GM21447 (cell line): ENCODE data around the gene SCGB1D4.
"Not testable (repeated sequence)": the region's sequence is repeated elsewhere in the genome, so short reads cannot be mapped to it uniquely, and the experiment has no call there.

Experiments used
- ATAC-seq: cut with Tn5 transposase; IDR thresholded peaks from one replicate; pipeline ENCODE4 v1.9.1; 2021; ENCODE audit not compliant: unreplicated experiment

SCGB1D4 gene, protein sequence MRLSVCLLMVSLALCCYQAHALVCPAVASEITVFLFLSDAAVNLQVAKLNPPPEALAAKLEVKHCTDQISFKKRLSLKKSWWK

DNA sequence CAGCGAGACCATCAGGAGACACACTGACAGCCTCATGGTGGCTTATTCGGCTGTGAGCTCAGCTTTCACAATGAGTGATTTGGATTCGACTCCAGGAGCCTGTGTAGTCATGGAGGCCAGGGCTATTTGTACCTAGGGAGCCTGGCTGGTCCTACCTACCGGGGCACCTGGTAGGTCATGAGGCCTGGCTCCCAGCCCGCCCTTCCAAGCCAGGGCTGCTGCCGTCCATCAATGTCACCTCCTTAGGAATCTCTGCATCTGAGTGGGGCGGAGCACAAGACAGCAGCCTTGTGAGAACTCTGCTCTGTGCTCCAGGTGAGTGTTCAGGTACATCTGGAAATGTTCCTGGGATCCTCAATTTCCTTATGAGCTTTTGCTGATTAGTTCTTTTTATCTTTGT is at the start of gene SCGB1D4:
Gene SCGB1D4 (minus strand): TSS at position 101 of the 400 bp plus-strand sequence. CDS start 65 bp downstream, at position 36.
- ATAC-seq = no peak

DNA sequence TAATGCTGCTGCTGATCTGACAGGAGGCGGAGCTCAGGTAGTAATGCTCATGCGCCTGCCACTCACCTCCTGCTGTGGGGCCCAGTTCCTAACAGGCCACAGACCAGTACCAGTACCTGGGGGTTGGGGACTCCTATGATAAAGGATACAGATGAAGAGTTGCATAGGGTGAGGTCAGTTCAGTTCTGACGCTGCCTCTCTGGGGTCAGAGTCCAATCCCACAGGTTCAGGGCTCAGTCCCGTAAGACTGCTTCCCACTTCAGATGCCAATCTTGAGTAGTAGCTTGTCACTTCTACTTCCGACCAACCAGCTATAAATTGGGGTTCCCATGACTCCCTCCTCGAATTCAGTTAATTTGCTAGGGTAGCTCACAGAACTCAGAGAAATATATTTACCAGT is 47.0 kb upstream of the SCGB1D4 start:
- ATAC-seq = no peak

DNA sequence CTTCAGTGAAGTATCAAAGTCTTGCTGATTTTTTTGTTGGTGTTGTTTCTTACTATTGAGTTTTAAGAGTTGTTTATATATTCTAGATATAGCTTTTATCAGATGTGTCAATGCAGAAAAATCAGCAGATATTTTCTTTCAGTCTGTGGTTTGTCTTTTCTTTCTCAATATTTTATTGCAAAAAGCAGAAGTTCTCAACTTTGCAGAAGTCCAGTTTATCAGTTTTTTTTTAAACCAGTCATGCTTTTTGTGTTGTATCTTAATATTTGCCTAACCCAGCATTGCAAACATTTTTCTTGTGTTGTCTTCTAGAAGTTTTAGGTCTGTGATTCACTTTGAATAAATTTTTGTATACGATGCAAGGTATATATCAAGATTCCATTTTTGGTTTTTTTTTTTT is 45.3 kb upstream of the SCGB1D4 start:
- ATAC-seq = no peak

DNA sequence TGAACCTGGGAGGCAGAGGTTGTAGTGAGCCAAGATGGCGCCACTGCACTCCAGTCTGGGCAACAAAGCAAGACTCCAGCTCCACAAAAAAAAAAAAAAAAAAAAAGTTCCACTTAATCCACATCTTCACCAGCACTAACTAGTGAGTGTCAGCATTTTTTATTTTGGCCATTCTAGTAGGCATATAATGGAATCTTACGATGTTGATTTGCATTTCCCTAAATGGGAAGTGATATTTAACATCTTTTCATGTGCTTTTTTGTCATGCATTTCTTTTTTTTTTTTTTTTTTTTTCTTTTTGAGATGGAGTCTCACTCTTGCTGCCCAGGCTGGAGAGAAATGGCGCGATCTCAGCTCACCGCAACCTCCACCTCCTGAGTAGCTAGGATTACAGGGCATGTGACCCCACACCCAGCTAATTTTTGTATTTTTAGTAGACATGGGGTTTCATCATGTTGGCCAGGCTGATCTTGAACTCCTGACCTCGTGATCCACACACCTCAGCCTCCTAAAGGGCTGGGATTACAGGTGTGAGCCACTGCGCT is 44.8 kb upstream of the SCGB1D4 start:
- ATAC-seq = not testable (repeated sequence)

DNA sequence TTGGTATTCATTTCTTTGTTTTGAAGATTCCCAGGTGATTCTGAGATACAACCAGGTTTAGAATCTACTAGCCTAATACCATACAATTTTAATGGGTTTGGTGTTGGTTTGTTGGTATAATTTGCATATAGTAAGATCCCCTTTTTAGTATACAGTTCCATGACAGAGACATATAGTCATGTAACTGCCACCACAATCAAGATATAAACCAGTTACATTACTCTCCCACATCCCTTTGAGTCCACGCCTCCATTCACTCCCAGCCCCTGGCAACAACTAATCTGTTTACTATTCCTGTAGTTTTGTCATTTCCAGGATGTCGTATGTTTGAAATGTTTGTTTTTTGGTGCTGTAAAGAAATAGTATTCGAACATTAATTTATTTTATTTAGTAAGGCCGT is 42.7 kb upstream of the SCGB1D4 start:
- no peak for ATAC-seq

DNA sequence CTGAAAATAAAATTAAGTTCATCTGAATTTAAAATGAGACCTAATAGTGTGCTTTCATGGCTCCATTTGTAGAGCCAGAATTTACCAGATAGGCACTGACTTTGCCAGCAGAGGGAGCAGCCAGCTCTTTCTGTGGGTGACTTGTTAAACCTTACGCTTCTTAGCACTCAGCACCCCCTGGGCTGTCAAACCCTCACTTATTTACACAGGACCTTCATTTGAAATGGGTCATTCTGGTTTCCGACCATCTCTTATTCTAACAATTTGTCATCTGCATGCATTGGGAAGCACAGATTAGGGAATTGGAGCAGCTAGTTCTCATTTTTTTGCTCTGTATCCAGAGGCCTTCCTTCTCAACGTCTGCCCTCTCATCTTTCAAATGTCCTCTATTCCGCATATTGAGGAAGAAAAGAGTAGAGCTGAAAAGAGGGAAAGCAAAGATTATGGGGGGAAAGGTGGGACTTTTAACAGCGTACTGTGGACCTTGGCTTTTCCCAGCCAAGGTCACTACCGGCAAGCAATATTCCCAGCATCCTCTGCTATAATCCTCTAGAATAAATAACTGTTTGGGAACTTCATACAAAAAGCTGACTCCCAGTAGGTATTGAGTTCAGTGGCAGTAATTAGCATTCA is 41.5 kb upstream of the SCGB1D4 start:
- ATAC-seq = no peak

DNA sequence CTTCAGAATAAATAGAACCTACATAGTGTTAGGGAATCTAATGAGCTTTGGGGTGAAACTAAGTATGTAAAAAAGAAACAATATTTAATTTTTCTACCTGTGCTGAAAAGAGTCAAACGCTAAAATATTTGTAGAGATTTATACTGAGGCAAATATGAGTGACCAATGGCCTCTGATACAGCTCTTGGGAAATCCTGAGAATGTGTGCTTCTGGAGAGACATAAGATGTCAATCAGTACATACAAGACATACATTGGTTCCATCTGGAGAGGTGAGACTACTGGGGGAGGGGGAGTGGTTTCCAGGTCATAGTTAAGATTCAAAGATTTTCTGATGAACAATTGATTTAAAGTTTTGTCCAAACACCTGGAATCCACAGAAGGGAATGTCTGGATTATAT is 39.3 kb upstream of the SCGB1D4 start:
- ATAC-seq = no peak

DNA sequence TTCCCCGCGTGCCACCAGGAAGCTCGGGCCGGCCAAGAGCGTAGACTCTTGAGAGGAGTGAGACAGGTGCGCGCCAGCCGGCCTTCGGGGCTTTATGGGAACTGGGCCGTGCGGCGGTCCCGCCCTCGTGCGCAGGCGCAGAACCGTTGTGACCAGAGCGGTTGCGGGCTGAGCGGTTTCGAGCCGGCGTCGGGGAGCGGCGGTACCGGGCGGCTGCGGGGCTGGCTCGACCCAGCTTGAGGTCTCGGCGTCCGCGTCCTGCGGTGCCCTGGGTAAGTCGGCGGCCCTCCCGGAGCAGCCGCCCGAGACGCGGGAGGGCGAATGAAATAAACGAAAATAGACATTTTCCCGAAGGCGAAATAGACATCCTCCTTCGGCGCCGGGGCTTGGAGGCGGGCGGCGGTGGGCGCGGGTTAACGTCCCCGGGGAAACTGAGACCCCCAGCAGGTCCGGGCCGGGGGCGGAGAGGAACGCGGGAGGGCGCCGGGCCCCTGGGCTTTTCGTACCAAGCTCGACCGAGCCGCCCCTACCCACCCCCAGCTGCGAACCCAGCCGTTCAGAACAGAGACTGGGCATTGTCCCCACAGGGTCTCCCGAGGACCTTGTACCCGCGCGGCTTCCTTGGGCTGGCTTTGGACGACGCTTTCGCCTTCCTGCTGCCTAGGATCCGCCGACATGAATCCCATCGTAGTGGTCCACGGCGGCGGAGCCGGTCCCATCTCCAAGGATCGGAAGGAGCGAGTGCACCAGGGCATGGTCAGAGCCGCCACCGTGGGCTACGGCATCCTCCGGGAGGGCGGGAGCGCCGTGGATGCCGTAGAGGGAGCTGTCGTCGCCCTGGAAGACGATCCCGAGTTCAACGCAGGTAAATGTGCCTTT is 38.7 kb upstream of the SCGB1D4 start, which contains the start of gene ASRGL1:
Gene ASRGL1 (plus strand): TSS at position 146 of the 879 bp plus-strand sequence. CDS start 530 bp downstream, at position 676.
- peak; percentile 43 for ATAC-seq

DNA sequence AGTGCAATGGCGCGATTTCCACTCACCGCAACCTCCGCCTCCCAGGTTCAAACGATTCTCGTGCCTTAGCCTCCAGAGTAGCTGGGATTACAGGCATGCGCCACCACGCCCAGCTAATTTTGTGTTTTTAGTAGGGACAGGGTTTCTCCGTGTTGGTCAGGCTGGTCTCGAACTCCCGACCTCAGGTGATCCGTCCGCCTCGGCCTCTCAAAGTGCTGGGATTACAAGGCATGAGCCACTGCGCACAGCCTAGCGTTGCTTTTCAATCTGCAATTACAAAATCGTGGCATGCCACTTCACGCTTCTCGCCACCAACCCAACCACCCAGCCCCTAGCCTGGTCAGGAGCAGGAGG is 38.1 kb upstream of the SCGB1D4 start:
- not testable (repeated sequence) for ATAC-seq

DNA sequence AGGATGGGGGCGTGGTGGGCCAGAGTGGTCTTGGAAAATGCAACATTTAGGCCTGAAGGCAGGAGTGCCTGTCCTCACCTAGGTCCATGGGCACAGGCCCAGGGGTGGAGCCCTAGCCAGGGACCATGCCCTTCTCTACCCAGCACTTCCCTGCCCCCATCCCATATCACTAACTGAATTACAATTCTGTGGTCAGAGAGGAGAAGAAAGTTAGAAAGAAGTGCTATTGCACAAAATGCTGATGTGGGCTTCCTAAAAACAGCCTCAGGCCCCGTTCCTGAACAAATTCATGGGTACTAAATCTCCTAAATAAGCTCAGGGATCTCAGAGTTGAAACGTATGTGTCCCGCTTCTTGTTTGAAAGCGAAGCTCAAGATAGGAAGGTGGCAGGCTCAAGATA is 34.9 kb upstream of the SCGB1D4 start:
- no peak for ATAC-seq

DNA sequence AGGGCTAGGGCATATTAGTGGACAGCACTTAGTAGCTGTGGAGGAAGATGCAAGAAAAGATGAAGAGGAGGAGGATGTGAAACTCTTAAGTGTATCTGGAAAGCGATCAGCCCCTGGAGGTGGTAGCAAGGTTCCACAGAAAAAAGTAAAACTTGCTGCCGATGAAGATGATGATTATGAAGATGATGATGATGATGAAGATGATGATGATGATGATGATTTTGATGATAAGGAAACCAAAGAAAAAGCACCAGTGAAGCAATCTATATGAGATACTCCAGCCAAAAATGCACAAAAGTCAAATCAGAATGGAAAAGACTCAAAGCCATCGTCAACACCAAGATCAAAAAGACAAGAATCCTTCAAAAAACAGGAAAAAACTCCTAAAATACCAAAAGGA is 32.4 kb upstream of the SCGB1D4 start:
- ATAC-seq = not testable (repeated sequence)

DNA sequence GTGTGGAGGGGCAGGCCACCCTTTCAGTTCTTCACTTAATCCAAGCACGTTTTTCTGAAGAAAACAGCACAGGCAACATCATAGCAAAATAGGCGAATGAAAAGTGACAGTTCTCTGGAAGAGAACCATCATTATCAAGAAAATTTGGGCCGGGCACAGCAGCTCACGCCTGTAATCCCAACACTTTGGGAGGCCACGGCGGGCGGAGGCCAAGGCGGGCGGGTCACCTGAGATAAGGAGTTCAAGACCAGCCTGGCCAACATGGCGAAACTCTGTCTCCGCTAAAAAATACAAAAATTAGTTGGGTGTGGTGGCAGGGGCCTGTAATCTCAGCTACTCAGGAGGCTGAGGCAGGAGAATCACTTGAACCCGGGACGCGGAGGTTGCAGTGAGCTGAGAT is 28.7 kb upstream of the SCGB1D4 start:
- ATAC-seq = not testable (repeated sequence)

DNA sequence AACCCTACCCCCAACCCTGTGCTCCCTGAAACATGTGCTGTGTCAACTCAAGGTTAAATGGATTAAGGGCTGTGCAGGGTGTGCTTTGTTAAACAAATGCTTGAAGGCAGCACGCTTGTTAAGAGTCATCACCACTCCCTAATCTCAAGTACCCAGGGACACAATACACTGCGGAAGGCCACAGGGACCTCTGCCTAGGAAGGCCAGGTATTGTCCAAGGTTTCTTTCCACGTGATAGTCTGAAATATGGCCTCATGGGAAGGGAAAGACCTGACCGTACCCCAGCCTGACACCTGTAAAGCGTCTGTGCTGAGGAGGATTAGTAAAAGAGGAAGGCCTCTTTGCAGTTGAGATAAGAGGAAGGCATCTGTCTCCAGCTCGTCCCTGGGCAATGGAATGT is 27.8 kb upstream of the SCGB1D4 start:
- not testable (repeated sequence) for ATAC-seq

DNA sequence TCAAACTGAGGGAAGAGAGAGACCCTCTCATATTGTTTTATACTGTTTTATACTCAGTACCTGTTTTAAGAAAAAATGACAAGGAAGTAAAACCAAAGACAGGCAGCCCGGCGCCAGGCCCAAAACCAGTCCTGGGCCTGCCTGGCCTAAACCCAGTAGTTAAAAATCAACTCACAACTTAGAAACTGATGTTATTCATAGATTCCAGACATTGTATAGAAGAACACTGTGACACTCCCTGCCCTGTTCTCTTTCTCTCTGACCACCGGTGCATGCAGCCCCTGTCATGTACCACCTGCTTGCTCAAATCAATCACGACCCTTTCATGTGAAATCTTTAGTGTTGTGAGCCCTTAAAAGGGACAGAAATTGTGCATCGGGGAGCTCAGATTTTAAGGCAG is 26.9 kb upstream of the SCGB1D4 start:
- not testable (repeated sequence) for ATAC-seq

DNA sequence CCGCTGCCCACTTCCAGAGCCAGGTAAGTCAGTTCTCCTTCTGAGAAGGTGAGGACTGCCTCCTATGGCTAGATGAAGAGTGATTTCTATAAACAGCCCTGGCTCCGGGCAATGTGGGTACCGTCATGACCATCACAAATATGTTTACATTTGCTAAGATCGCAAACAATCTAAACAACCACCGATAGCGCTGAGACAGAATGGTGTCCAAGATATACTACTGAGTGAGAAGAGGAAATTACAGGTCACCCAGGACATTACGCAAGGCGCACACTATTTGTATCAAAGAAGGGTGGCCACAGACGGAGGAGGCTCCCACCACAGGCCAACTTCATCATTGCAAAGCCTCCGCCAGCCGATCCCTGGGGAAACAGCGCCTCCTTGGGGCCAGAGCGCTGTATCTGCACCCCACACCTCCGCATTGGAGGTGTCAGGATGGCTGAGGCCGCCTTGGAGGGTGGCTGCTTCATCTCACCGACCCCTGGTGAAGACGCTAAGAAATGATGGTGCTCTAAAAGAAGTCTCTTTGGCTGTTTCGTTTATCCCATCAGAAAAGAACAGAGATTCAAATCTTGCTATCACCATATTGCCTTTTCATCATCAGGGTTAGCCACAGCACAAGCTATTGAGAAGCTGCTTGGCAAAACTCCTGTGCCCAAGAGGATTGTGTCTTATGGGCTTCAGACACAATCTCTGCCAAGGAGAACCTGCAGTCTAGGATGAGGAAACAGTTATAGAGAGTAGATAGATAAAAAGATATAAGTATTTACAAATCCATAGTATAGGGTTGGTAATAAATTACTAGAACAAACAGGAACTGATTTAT is 26.1 kb upstream of the SCGB1D4 start:
- no peak for ATAC-seq

DNA sequence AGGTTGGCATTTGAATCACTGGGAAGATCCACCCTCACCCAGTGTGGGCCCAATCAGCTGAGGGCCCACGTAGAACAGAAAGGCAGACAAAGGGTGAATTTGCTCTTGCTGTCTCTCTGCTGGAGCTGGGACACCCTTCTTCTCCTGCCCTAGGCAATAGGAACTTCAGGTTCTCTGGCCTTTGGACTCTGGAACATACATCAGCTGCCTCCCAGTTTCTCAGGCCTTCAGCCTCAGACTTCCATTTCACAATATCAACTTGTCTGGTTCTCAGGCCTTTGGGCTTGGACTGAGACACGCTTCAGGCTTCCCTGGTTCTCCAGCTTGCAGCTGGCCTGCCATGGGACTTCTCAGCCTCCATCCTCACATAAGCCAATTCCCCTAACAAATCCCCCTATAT is 23.6 kb upstream of the SCGB1D4 start:
- ATAC-seq = no peak

DNA sequence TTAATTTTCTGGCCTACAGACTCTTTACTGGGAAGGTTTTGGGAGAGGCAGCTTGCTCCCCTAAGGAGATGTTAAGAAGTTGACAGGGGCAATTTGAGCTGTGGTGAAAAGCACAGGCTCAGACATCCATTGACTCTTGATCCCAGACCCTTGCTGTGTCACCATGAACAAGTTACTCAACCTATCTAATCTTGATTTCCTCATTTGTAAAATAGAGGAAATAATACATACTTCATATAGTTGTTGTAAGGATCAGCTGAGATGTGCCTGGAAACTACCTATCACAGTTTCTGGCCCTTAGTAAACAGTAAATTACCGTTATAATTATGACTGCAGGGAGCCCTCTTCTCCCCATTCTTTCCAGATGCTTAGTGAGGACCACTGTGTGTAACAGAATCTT is 16.6 kb upstream of the SCGB1D4 start:
- ATAC-seq = no peak

DNA sequence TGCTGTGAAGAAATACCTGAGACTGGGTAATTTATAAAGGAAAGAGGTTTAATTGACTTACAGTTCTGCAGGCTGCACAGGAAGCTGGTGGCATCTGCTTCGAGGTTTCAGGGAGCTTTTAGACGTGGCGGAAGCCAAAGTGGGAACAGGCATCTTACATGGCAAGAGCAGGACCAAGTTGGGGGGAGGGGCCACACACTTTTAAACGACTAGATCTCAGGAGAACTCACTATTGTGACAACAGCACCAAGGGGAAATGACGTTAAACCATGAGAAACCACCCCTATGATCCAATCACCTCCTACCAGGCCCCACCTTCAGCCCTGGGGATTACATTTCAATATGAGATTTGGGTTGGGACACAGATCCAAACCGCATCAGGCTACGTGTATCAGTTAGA is 11.1 kb upstream of the SCGB1D4 start:
- no peak for ATAC-seq

DNA sequence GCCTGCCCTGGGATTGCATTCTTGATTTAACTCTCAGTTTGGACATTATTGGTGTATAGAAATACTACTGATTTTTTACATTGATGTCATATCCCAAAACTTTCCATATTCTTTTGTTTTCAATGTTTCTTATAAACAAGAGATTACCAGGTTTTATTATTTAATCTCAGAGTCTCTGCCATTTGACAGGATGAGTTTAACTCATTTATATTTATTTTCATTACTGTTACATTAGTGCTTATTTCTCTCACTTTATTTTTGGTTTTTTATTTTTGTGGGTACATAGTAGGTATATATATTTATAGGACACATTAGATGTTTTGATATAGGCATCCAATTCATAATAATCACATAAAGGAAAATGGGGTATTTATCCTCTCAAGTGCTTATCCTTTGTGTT is 9.1 kb upstream of the SCGB1D4 start:
- no peak for ATAC-seq

DNA sequence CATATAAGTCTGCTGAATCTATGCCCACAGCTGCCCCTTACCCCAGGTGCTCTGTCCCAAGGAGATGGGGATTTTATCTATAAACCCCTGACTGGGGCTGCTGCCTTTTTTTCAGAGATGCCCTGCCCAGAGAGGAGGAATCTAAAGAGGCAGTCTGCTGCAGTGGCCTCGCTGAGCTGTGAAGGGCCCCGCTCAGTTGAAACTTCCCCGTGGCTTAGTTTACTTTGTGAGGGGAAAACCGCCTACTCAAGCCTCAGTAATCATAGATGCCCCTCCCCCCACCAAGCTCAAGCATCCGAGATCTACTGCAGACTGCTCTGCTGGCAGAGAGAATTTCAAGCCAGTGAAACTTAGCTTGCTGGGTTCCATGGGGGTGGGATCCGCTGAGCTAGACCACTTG is 7.4 kb upstream of the SCGB1D4 start:
- no peak for ATAC-seq

DNA sequence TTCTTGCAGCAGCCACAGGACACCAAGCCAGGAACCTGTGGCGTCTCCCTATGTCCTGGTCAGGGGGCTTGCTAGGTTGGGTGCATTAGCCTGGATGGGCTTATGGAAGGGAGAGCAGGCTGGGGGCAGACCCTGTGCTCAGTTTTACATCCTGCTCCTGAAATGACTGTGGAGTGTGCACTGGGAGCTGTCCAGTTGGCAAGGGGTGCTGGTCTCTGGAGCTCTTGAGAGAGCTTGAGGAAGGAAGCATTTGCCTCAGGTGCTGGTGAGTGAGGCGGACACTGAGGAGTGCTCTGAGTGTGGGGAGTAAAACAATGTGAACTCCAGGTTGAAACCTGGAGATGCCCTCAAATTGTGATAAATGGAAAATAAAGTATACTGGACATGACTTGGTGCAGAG is 3.4 kb downstream of the SCGB1D4 start:
- no peak for ATAC-seq
